ENCODE measurements around the gene PRADC1. TPM values are rescaled to one million over a fixed set of nuclear protein-coding genes. Genes with fewer than 3 reads are reported as not detected.
A peak's percentile ranks its signal among the peaks of the same experiment; 100 is the strongest.

The PRADC1 gene
- total RNA-seq, 2 donors from 2014 or later, result 13.0 to 13.5 TPM

DNA sequence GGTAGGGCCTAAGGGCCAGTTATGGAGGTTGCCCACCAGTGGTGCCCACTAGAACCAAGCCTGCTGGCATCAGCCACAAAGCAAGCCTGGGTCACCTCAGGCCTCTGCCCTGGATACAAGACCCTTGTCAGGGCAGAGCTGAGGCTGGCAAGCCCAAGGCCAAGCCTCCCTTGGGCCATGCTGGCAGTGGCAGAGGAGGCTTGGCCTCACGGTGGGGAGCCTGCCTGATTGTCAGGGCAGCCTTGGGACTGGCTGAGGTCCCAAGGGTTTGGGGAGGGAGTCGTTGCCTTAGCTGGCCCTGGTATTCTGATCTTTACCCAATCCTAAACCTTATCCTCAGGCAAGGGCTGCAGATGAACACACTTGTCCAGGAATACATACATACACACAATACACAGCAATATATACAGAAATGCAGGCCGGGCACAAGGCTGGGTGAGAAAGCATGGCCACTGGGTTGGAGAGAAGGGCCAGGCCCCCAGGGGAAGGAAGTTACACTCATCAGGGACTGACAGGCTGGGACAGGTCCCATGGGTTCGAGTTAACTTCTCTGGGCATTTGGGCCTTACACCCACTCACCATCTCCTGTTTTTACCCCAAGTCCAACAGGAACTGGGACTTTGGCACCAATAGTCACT lies 22.1 kb upstream of the PRADC1 start:
- DNase-seq (ENCODE audit: low spot score) (no peak), ATAC-seq (no peak)
- no peak overlapping the region for H3K4me3 Mint-ChIP-seq
- H3K27me3 Mint-ChIP-seq, result no peaks in the 10 kb centered on the region
- peaks cover 5% of the 10 kb centered on the region for H3K36me3 Mint-ChIP-seq
- no peak overlapping the region for H3K27ac Mint-ChIP-seq
- H3K4me1 Mint-ChIP-seq (ENCODE audit: low read depth in 2 of 2), result peaks cover 0 to 3% of the 10 kb centered on the region in 2 donors
- H3K9me3 Mint-ChIP-seq, result no peaks in the 10 kb centered on the region

DNA sequence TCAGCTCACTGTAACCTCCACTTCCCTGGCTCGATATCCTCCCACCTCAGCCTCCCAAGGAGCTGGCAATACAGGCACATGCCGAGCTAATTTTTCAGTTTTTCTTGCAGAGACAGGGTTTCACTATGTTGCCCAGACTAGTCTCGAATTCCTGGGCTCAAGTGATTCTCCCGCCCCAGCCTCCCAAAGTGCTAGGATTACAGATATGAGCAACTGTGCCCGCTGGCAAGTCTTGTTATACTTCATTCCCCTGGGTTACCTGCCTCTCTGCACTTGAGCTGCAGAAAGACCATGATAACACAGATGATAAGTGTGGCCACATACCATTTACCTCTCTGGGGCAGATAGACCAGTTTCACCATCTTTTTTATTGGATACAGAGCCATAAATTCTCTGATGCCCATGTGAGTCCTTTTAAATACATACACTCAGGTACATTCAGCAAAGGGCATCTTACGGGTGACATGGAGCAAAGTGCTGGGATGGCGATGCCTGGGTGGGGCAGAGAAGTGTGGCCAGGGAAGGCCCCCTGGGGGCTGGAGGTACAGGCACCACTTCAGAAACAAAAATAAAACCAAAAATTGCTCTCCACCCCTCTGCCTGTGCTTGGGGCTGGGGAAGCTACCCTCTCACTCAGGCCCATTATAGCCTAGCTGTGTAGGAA lies 21.4 kb upstream of the PRADC1 start:
- no peak for DNase-seq (ENCODE audit: low spot score)
- ATAC-seq, result no peak
- no peak overlapping the region for H3K4me3 Mint-ChIP-seq
- H3K36me3 Mint-ChIP-seq, result peaks cover 11% of the 10 kb centered on the region
- H3K27me3 Mint-ChIP-seq, result no peaks in the 10 kb centered on the region
- H3K9me3 Mint-ChIP-seq, result no peaks in the 10 kb centered on the region
- peaks cover 0 to 4% of the 10 kb centered on the region in 2 donors for H3K4me1 Mint-ChIP-seq (ENCODE audit: low read depth in 2 of 2)
- no peak overlapping the region for H3K27ac Mint-ChIP-seq

DNA sequence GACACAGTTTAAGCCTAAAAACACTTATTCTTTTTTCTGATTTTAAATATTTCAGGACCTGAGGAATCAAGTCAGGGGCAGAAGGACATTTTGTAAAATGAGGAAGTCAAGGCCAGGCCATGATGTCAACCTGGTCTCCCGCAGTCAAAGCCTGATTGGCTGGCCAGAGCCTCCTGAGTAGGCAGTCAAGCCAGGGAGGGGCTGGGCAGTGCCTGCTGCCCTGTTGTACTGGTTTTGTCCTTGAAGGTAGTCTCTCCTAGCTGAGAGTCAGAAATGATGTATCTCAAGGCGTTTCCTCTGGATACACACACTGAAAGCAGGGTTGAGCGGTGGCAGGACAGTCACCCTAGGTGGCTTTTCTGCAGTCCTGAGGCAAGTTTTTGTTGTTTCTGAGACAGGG lies 20.9 kb upstream of the PRADC1 start:
- Mint-ChIP-seq H3K36me3 (peaks cover 14% of the 10 kb centered on the region), H3K27ac (no peak overlapping the region), H3K9me3 (no peaks in the 10 kb centered on the region), H3K4me3 (no peak overlapping the region), H3K27me3 (no peaks in the 10 kb centered on the region), H3K4me1 (ENCODE audit: low read depth in 2 of 2) (peaks cover 0 to 6% of the 10 kb centered on the region in 2 donors)
- ATAC-seq (no peak), DNase-seq (ENCODE audit: low spot score) (no peak)

DNA sequence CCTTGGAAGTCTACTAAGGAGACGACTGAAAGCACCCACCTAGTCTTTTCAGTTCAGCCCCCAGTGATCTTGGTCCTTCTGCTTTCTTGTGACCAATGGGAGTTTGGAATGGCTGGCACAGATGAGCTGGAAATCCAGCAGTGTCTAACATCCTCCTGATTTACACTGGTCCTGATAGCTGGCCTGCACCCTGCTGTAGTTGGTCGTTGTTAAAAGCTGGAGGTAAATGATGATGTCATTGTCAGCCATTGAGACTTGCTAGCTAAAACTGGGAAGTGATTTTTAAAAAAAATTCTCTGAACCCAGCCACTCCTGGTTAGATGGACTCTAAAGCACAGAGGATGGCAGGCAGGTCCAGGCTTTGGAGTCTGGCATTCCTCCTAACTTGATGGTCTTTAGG lies 20.4 kb upstream of the PRADC1 start:
- Mint-ChIP-seq H3K4me1 (ENCODE audit: low read depth in 2 of 2) (peaks cover 0 to 6% of the 10 kb centered on the region in 2 donors), H3K4me3 (no peak overlapping the region), H3K27me3 (no peaks in the 10 kb centered on the region), H3K27ac (peak overlapping the region in 1 of 2 donors; percentile 44), H3K36me3 (peaks cover 14% of the 10 kb centered on the region), H3K9me3 (no peaks in the 10 kb centered on the region)
- DNase-seq (ENCODE audit: low spot score) (no peak), ATAC-seq (no peak)

DNA sequence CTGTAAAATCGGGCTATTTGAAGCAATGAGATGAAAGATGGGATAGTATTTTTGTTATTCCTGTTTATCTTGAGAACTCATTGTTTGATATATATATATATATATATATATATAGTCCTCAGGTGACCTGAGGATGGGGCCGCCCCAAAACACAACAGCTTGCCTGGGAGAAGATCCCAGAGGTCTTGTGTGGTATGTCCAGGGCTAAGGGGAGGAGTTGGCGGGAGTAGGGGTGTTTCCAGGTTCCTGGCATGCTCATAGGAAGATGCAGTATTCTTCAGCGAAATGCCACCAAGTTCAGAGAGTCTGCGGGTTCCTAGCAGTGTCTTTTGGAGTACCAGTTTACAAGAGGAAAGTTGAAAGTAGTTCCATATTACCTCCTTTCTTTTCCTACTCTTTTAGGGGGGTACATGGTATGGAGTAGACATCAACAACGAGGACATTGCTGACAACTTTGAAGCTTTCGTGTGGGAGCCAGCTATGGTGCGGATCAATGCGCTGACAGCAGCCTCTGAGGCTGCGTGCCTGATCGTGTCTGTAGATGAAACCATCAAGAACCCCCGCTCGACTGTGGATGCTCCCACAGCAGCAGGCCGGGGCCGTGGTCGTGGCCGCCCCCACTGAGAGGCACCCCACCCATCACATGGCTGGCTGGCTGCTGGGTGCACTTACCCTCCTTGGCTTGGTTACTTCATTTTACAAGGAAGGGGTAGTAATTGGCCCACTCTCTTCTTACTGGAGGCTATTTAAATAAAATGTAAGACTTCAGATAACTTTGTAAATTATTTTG lies 19.4 kb upstream of the PRADC1 start:
- Mint-ChIP-seq H3K4me1 (ENCODE audit: low read depth in 2 of 2) (peaks cover 0 to 6% of the 10 kb centered on the region in 2 donors), H3K36me3 (peaks cover 14% of the 10 kb centered on the region), H3K4me3 (no peak overlapping the region), H3K9me3 (no peaks in the 10 kb centered on the region), H3K27ac (no peak overlapping the region), H3K27me3 (no peaks in the 10 kb centered on the region)
- DNase-seq (ENCODE audit: low spot score) (no peak), ATAC-seq (no peak)

DNA sequence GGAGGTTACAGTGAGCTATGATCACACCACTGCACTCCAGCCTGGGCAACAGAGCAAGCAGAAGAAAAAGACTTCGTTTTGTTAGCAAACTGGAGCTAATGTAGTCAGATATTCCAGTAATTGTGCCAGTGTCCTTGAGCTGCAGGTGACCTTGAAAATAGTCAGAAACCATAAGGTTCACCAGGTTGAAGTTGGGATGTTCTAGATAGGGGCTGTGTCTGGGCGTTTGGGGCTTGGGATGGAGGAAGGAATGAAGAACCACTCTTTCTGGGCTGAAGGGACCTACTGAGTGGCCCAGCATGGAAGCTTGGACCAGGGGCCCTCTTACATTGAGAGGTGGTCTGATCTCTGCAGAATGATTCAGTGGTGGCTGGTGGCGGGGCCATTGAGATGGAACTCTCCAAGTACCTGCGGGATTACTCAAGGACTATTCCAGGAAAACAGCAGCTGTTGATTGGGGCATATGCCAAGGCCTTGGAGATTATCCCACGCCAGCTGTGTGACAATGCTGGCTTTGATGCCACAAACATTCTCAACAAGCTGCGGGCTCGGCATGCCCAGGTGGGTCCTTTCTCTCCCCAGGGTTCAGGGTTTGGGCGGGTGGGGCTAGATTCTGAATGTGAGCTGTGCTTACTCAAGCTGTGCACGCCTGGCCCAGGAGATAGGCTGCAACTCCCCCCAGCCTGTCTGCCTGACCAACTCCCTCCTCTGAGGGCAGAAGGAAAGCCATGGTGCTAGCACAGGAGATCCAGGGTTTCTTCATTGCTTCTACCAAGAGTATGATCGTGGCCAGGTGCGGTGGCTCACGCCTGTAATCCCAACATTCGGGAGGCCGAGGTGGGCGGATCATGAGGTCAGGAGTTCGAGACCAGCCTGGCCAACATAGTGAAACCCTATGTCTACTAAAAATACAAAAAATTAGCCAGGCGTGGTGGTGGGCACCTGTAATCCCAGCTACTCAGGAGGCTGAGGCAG lies 18.1 kb upstream of the PRADC1 start:
- no peak overlapping the region for H3K4me3 Mint-ChIP-seq
- H3K36me3 Mint-ChIP-seq, result peaks cover 24% of the 10 kb centered on the region
- no peaks in the 10 kb centered on the region for H3K9me3 Mint-ChIP-seq
- H3K27me3 Mint-ChIP-seq, result no peaks in the 10 kb centered on the region
- ATAC-seq (no peak), DNase-seq (ENCODE audit: low spot score) (no peak)
- H3K27ac Mint-ChIP-seq, result no peak overlapping the region
- peaks cover 0 to 11% of the 10 kb centered on the region in 2 donors for H3K4me1 Mint-ChIP-seq (ENCODE audit: low read depth in 2 of 2)

DNA sequence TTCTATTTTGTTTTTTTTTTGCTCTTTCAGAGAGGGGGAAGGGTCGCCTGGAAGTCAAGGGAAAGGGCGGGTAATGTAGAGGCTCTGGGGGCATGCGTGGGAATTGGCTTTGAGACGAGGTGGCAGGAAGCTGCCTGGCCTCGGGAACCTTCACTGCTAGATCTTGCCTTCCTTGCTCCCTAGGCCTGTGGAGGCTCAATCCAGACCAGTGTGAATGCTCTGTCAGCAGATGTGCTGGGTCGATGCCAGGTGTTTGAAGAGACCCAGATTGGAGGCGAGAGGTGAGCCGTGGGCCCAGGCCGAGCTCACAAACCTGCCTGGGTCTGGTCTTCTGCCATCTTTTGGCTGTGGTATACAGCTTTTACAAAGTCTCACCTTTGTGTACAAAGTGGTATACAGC lies 16.6 kb upstream of the PRADC1 start:
- Mint-ChIP-seq H3K4me1 (ENCODE audit: low read depth in 2 of 2) (peaks cover 0 to 13% of the 10 kb centered on the region in 2 donors), H3K4me3 (no peak overlapping the region), H3K36me3 (peaks cover 31% of the 10 kb centered on the region), H3K27ac (no peak overlapping the region), H3K9me3 (no peaks in the 10 kb centered on the region), H3K27me3 (no peaks in the 10 kb centered on the region)
- ATAC-seq (no peak), DNase-seq (ENCODE audit: low spot score) (no peak)

DNA sequence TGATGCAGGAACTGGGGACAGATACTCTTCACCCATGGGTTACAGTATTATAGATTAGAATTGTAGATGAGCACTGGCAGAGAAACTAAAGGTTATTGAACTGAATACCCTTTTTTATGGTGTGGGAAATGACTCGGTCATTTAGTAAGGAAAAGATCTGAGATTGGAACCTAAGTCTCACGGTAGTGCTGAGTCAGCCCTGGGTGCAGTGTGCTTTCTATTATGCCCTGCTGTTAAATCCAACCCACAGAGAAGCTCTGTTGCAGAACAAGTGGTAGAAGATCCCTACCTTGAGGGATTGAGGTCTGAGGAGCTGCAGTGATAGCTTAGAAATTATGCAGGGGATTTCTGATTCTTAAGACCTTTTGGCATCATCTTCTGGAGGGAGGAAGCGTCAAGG lies 13.8 kb upstream of the PRADC1 start:
- DNase-seq (ENCODE audit: low spot score) (no peak), ATAC-seq (no peak)
- Mint-ChIP-seq H3K4me3 (no peak overlapping the region), H3K36me3 (peaks cover 34% of the 10 kb centered on the region), H3K27ac (no peak overlapping the region), H3K9me3 (no peaks in the 10 kb centered on the region), H3K27me3 (no peaks in the 10 kb centered on the region), H3K4me1 (ENCODE audit: low read depth in 2 of 2) (peaks cover 6 to 13% of the 10 kb centered on the region in 2 donors)

DNA sequence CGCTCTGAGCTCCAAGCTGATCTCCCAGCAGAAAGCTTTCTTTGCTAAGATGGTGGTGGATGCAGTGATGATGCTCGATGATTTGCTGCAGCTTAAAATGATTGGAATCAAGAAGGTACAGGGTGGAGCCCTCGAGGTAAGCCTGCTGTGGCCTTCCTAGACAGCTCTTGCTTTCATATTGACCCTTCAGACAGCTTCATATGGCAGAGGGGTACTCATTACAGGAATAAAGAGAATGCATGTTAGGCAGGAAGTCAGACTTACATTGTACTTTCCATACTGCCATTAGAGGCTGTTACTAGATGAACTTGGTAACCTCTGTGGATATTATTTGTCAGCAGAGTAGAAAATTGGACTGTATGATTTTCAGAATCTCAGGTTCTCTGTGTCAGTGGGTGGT lies 11.5 kb upstream of the PRADC1 start:
- DNase-seq (ENCODE audit: low spot score) (no peak), ATAC-seq (peak in 1 of 2 donors; percentile 48)
- peaks cover 29% of the 10 kb centered on the region for H3K36me3 Mint-ChIP-seq
- no peak overlapping the region for H3K4me3 Mint-ChIP-seq
- H3K4me1 Mint-ChIP-seq (ENCODE audit: low read depth in 2 of 2), result peaks cover 6 to 13% of the 10 kb centered on the region in 2 donors
- H3K27me3 Mint-ChIP-seq, result no peaks in the 10 kb centered on the region
- no peaks in the 10 kb centered on the region for H3K9me3 Mint-ChIP-seq
- no peak overlapping the region for H3K27ac Mint-ChIP-seq

DNA sequence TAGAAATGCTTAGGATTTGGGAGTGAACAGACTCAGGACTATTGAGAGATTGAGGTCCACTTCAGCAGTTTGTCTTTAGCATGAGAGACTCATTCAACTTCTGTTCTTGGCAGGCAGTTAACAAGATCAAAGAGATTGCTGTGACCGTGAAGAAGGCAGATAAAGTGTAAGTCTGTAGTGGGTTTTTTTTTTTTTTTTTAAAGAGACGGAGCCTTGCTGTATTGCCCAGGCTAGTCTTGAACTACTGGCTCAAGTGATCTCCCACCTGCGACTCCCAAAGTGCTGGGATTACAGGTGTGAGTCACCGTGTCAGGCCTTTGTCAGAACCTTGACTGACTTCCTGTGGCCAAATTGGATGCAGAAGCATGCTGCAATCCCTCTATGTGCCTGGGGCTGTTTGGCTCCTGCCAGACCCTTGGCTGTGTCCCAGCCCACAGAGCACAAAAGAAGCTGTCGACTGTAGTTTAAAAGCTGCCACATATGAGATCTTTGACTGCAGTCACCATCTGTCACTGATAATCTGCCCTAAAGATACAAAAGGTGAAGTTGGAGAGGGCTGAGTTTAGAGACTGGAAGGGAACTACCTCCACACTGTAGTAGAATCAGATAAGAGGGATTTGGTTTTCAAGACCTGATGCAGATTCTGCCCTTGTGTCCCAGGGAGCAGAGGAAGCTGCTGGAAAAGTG lies 11.0 kb upstream of the PRADC1 start:
- DNase-seq (ENCODE audit: low spot score), result no peak
- Mint-ChIP-seq H3K9me3 (no peaks in the 10 kb centered on the region), H3K36me3 (peaks cover 24% of the 10 kb centered on the region), H3K4me3 (no peak overlapping the region), H3K27ac (no peak overlapping the region), H3K4me1 (ENCODE audit: low read depth in 2 of 2) (peaks cover 6 to 13% of the 10 kb centered on the region in 2 donors), H3K27me3 (no peaks in the 10 kb centered on the region)
- no peak for ATAC-seq

DNA sequence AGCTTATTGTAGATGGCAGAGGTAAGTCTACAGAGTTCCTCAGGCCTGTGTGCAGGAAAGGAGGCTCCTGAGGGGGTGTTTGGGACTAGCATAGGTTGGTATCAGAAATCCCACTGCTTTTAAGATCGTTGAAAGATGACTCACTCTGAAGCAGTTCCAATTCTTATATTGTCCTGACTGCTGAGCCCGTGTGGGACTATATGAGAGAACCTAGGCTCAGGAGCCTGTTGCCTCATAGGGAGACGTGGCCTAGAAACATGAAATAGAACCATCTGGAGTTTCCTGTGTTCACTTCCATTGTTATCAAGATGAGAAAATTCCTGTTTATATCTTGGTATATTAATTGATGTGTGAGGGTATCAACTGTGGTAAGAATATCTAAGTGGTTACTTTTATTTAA lies 6.7 kb upstream of the PRADC1 start:
- DNase-seq (ENCODE audit: low spot score), result no peak
- Mint-ChIP-seq H3K4me3 (no peak overlapping the region), H3K27me3 (no peaks in the 10 kb centered on the region), H3K4me1 (ENCODE audit: low read depth in 2 of 2) (peaks cover 29 to 37% of the 10 kb centered on the region in 2 donors), H3K9me3 (no peaks in the 10 kb centered on the region), H3K36me3 (peaks cover 26% of the 10 kb centered on the region), H3K27ac (no peak overlapping the region)
- no peak for ATAC-seq

DNA sequence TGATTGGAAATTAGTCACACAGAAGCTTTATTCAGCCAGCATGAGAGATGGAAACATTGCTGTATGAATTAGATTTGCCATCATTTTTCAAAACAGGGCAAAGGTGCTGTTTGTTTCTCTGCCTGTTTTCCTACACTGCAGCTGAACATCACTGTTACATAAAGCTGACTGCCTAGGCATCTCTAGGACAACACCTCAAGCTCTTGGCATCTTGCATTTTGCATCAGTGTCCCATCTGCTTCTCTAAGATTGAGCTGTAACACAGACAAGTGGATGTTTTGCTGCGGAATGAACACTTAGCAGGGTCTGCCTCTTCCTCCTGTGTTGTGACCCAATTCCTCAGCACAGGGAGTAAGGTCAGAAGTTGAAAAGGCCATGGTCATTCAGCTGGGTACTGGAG lies 5.9 kb upstream of the PRADC1 start:
- DNase-seq (ENCODE audit: low spot score) (no peak), ATAC-seq (no peak)
- H3K9me3 Mint-ChIP-seq, result no peaks in the 10 kb centered on the region
- peak overlapping the region in 1 of 2 donors; percentile 47 for H3K27ac Mint-ChIP-seq
- H3K36me3 Mint-ChIP-seq, result peaks cover 22% of the 10 kb centered on the region
- no peak overlapping the region for H3K4me3 Mint-ChIP-seq
- H3K27me3 Mint-ChIP-seq, result no peaks in the 10 kb centered on the region
- H3K4me1 Mint-ChIP-seq (ENCODE audit: low read depth in 2 of 2), result peaks cover 32 to 35% of the 10 kb centered on the region in 2 donors

DNA sequence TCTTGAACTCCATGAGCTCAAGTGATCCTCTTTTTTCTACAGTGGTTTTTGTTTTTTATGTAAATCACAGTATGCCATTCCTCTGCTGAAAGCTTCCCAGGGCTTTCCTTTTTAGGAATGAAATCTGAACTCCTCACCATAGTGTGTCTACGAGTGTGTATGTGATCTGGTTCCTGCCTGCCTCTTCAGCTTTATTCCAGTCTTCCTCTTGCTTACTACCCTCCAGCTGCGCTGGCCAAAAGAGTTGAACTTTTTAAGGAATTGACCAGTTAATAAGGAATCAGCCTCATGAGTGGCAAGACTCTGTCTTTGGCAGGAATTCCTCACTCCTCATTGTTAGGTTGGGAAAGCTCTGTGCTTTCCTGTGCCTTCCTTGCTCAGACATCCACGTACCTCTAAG lies 5.1 kb upstream of the PRADC1 start:
- ATAC-seq (no peak), DNase-seq (ENCODE audit: low spot score) (no peak)
- Mint-ChIP-seq H3K9me3 (no peaks in the 10 kb centered on the region), H3K27me3 (no peaks in the 10 kb centered on the region), H3K36me3 (peaks cover 18% of the 10 kb centered on the region), H3K4me1 (ENCODE audit: low read depth in 2 of 2) (peaks cover 32 to 41% of the 10 kb centered on the region in 2 donors), H3K27ac (peak overlapping the region in 1 of 2 donors; percentile 47), H3K4me3 (no peak overlapping the region)

Measured in natural killer cell treated with Interleukin-12 subunit alpha and Interleukin-12 subunit beta and Interleukin-15 and Interleukin-18, amount 100 ng/mL, for 72 hours (primary cell).